ENCODE measurements around the gene MPP1. TPM values are rescaled to one million over a fixed set of nuclear protein-coding genes. Genes with fewer than 3 reads are reported as not detected.

Gene MPP1
- total and polyA plus RNA-seq, 9 of the 15 experiments (the other 6 are each of a cell fraction or from before 2014, with no cell fraction given): 227 to 395 (median 283) TPM

- Histone ChIP-seq H4K20me1 (replicated peaks; ENCODE audit: control insufficient read depth, insufficient read depth, low read length) (no peaks in the 10 kb centered on the region), H3K27ac (ENCODE audit: extremely low read depth, low read depth, low read length) (0 out of 3 replicates have a peak overlapping the region, but pooled peaks have one; percentile 22), H3K36me3 (ENCODE audit: control insufficient read depth, insufficient read depth, low read length) (no peaks in the 10 kb centered on the region), H3K4me3 (no peak overlapping the region), H3K4me2 (ENCODE audit: insufficient read depth, low read length) (peak overlapping the region; percentile 41; the same call in 1 of the 2 replicates), H3K9me1 (ENCODE audit: control insufficient read depth, insufficient read depth, low read length) (no peaks in the 10 kb centered on the region), H3K4me1 (replicated peaks in 1 of 2; ENCODE audit: control insufficient read depth in 2 of 2, insufficient read depth in 2 of 2, low read length in 2 of 2) (peaks cover 4 to 28% of the 10 kb centered on the region in 2 experiments), H2AFZ (ENCODE audit: low read depth, low read length) (peak overlapping the region; percentile 85), H3K9me3 (replicated peaks; ENCODE audit: control insufficient read depth, insufficient read depth, low read depth, low read length) (no peaks in the 10 kb centered on the region), H3K27me3 (ENCODE audit: control insufficient read depth in 2 of 2, insufficient read depth in 2 of 2, low read length in 2 of 2) (no peaks in the 10 kb centered on the region), H3K9ac (ENCODE audit: insufficient read depth in 1 of 2, low read depth in 2 of 2, low read length in 2 of 2) (peak overlapping the region; percentile 28 to 37; a peak in 2 of 4 replicates), H3K79me2 (ENCODE audit: control insufficient read depth, insufficient read depth, low read length) (no peaks in the 10 kb centered on the region)
- intact Hi-C loops (cut with micrococcal nuclease) (no loop called here), in situ Hi-C loops (cut with MboI) (no loop called here)
- DNase-seq (ENCODE audit: extremely low read depth in 1 of 4, low spot score in 3 of 4) (no peak), FAIRE-seq (no peak), ATAC-seq (no peak)
- TF ChIP-seq MGA (IDR thresholded peaks at IDR 0.05): 0 out of 2 replicates have a peak, but pooled peaks have one; percentile 28
- TF ChIP-seq L3MBTL2 (IDR thresholded peaks at IDR 0.05): peak; percentile 35; the same call in 1 of the 2 replicates
- no peak for TF ChIP-seq UBTF (IDR thresholded peaks at IDR 0.05; ENCODE audit: borderline replicate concordance in 1 of 2, low read depth in 2 of 2, low read length in 2 of 2)
- peak; percentile 91 for TF ChIP-seq ZNF12 (CRISPR knock-in tag; IDR thresholded peaks at IDR 0.05)
- TF ChIP-seq ZNF253 (CRISPR knock-in tag; conservative IDR thresholded peaks at IDR 0.05): no peak
- no TSS peak for BruUV-seq (replicated peaks)
- ChIA-PET POLR2A (interaction anchor here (0.7 to 1.3 kb wide), 5 partner anchors 9 to 199 kb away, joined by 3 to 4 read pairs (median 3); partner anchors contain the start of gene FUNDC2), CTCF (ENCODE audit: low intra/inter-chr PET ratio) (no interaction called here)
- 24% methylated on average over 4 of the region's 4 CpGs for WGBS (ENCODE audit: insufficient coverage, low coverage, missing lambda C conversion rate)
Measured at GRCh38 chrX:154827194-154828015, 22.1 kb upstream of the MPP1 start.
